OCI-M2 (cell line): ENCODE results near the gene GAL3ST3.
"Not testable (repeated sequence)": the region's sequence is repeated elsewhere in the genome, so short reads cannot be mapped to it uniquely, and the experiment has no call there.

ENCODE experiments used
- DNase-seq: peaks from one replicate; lab custom pipeline; 2025; ENCODE audit not compliant: unreplicated experiment; lab: John Stamatoyannopoulos, UW

Gene GAL3ST3

DNA sequence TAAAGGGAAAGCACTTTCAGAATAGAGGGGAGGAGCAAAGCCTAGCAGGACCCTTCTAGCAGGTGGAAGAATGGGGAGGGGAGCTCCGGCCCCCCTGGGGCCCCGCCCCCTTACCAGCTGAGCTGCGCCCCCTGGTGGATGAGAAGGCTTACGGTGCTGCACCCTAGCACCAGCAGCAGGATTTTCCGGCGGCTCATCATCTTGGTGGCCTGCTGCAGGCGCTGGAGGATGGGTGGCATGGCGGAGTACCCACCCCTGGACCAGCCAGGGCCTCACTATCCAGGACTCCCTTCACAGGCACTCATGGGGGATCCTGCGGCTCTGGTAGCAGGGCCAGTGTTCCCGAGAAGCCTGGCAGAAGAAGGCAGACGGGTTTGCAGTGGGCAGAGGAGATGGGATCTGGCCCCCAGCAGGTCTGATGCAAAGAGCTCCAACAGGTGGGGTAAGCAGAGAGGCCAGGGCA is 3.8 kb downstream of the GAL3ST3 start:
- DNase-seq: peak; percentile 41

DNA sequence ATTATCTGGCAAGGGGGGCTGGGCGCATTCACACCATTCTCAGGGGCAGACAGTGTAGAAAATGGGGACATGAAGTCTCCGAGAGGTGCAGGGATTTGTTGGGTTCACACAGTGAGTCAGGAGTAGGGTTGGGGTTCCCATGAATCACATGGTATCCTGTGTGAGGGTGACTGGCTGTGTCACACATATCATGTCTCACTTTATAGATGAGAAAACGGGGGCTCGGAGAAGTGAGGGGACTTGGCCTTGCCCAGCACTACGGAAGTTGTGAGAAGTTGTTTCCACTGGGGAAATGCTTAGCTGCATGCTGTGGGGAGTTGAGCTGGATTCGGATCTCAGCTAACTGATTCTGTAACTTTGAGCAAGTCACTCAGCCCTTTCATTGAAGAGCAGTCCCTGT is 4.2 kb downstream of the GAL3ST3 start:
- DNase-seq: no peak

DNA sequence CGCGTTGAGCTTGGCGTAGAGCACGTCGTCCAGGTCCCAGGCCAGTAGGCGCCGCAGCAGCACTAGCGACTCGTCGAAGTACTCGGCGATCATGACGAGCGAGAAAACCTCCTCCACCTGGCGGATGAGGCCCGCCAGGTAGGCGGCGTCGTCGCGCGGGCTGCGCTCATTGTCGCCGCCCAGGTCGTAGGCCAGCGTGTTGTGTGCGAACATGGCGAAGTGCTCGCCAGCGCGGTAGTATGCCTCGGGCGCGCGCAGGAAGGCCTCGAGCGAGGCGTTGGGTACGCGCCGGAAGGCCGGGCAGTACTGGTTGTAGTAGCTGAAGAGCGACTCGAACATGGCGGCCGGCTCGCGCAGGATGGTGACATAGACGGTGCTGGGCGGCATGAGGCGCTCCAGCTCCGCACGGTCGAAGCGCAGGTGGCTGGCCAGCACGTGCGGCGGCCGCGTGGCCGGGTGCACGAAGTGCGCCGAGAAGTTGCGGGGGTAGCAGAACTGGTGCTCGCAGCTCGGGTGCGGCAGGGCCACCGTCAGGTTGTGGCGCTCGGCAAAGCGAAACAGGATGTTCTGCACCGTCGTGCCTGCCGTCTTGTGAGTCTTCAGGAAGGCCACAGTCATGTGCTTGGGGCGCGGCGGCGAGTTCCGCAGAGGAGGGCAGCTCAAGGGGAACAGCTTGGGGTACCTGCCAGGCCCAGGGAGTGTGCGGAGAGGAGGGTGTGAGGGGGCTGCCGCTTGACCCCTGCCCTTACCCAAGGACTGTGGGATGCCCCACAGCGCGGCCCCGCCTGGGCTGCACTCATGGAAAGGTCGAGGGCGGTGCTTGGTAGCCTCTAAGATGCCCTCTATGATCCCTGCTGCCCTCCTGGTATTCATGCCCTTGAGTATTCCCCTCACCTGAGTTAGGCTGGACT is 5.7 kb downstream of the GAL3ST3 start:
- no peak for DNase-seq

DNA sequence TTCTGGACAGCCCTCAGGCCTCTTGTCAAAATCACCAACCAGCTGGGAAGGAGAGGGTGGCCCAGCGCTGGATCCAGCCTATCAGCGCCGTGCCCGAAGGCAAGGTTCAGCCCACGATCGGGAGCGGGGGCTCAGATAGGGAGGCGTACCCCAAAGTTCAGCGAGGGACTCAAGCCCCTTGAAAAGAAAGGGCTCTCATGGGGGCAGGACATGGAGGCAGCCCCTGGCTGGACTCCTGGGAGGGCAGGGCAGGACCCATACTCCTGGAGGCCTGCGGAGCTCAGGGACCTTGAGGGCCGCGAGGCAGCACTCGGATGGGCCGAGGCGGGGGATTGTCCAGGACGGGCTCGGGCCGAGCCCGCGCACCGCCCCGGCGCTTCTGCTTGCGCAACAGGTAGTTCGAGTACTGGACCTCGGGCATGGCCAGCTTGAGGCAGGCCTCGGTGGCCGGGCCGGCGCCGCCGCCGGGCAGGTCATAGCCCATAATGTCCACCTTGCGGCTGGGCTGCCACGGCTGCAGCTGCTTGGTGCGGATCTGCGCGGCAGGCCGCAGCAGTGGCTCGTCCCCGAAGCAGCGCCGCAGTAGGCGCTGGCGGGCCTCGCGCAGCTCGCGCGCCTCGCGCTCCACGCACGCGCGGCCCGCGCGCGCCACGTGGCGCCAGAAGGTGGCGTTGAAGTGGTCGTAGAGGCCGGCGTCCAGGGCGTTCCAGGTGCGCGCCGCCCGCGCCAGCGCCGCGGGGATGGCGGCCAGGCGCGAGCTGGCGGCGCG is 6.5 kb downstream of the GAL3ST3 start:
- DNase-seq: no peak

DNA sequence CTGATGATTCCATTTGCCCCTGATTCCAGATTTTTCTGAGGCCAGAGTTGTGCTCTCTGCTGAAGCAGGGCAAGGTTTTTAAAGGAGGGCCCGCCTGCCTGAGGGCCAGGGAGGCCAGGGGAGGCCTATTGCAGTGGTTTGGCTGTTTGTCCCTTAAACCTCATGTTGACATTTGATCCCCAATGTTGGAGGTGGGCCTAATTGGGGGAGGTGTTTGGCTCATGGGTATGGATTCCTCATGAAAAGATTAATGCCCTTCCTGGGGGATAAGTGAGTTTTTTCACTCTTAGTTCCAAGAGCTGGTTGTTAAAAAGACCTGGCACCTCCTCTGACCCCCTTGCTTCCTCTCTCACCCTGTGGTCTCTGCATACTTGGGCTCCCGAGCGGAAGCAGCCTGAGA is 9.2 kb downstream of the GAL3ST3 start:
- no peak for DNase-seq

DNA sequence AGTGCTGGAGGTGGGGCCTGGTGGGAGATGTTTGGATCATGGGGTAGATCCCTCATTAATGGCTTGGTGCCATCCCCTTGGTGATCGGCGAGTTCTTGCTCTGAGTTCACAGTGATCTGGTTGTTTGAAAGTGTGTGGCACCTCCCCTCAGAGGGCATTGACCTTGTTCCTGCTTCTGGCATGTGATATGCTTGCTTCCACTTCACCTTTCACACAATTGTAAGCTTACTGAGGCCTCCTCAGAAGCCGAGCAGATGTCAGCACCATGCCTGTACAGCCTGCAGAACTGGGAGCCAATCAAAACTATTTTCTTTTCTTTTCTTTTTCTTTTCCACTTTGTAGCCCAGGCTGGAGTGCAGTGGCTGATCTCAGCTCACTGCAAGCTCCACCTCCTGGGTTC is 11.6 kb downstream of the GAL3ST3 start:
- DNase-seq: no peak

DNA sequence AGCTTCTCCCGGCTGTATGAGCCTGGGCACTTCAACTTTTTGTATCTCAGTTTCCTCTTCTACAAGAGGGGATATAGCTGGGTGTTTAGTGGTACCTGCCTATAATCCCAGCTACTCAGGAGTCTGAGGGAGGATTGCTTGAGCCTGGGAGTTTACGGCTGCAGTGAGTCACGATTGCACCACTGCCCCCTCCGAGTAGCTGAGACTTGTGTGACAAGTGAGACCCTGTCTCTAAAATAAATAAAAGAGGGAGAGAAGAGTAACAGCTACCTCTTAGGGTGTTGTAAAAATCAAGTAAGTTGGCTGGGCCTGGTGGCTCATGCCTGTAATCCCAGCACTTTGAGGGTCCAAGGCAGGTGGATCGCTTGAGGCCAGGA is 12.6 kb downstream of the GAL3ST3 start:
- DNase-seq: no peak

DNA sequence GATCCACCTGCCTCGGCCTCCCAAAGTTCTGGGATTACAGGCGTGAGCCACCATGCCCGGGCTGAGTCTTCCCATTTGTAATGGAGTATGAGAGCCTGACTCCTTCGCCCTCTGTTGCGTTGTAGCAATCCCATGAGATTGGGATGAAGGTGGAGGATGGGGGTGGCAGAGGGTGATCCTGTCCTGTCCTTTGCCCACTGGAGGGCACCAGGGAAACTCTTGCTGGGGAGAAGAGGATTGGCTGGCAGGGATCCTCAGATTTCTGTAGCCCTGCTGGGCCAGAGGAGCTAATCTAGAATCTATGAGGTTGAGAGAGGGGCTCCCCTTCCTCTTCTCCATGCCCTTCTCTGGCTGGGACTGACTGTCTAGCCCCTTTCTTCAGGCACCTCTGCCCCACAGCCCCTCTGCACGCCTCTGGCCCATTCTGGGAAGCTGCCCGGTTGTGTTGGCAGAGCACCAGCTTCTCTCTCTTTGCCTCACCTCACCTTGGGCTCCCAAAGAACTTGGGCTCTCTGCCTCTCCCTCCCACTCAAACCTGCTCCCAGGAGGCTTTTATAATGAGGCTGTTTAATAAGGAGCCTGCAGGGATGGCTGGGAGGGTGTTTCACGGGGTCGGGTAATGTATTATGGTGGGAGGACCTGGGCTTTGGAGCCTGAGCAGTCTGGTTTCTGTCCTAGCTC is 13.2 kb downstream of the GAL3ST3 start:
- DNase-seq: no peak

DNA sequence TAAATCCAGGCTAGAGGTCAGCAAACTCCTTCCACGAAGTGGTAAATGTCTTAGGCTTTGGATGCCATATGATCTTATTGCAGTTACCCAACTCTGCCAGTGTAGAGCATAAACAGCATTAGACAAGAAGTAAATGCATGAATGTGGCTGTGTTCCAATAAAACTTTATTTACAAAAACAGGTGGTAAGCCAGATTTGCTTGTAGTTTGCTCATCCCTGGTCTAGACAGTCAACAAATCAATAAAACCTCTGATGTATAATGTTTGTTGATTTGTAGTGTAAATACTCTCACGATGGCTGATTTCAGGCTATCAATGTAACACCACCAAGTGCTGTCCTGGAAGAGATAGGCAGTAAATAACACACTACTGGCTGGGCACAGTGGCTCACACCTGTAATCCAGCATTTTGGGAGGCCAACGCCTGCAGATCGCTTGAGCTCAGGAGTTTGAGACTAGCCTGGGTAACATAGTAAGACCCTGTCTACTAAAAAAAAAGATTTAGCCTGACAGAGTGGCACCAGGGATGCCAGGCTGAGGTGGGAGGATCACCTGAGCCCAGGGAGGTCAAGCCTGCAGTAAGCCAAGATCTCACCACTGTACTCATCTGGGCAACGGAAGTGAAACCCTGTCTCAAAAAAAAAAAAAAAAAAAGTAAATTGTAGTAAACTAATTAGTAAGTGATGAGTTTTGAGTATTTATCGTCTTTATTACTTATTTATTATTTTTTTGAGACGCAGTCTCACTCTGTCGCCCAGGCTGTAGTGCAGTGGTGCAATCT is 15.8 kb downstream of the GAL3ST3 start:
- DNase-seq: no peak

DNA sequence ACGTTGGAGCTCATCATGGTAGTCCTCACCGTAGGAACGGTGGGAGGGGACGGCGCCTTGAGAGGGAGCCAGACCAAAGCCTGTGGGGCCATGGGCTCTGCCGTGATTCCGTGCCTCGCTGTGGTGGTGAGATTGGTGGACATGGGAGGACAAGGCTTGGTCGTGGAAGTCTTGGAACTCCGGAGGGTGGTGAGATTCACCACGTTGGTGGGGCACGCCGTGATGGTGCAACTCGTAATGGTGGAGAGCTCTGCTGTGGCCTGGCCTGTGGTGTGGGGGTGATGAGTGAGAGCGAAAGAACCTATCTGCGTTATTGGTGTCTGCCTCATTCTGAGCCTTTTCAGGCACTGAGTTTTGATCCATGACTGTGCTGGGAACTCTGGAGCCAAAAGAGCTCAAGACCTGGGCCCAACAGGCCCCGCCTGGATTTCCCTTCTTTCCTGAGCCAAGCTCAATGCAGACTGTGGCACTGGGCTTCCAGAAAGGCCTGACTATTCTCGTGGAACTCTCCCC is 22.9 kb downstream of the GAL3ST3 start, which contains the start of gene CATSPER1:
CATSPER1 (minus strand) TSS at position 463 of the 513 bp plus-strand sequence; CDS start at position 363, 100 bp downstream.
- no peak for DNase-seq

DNA sequence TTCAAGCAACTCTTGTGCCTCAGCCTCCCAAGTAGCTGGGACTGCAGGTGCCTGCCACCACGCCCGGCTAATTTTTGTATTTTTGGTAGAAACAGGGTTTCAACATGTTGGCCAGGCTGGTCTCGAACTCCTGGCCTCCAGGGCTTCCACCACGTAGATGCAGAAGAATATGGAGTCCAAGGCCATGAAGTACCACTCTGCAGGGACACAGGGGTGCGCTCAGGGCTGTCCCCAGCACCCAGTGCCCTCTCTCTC is 25.8 kb downstream of the GAL3ST3 start:
- DNase-seq: not testable (repeated sequence)

DNA sequence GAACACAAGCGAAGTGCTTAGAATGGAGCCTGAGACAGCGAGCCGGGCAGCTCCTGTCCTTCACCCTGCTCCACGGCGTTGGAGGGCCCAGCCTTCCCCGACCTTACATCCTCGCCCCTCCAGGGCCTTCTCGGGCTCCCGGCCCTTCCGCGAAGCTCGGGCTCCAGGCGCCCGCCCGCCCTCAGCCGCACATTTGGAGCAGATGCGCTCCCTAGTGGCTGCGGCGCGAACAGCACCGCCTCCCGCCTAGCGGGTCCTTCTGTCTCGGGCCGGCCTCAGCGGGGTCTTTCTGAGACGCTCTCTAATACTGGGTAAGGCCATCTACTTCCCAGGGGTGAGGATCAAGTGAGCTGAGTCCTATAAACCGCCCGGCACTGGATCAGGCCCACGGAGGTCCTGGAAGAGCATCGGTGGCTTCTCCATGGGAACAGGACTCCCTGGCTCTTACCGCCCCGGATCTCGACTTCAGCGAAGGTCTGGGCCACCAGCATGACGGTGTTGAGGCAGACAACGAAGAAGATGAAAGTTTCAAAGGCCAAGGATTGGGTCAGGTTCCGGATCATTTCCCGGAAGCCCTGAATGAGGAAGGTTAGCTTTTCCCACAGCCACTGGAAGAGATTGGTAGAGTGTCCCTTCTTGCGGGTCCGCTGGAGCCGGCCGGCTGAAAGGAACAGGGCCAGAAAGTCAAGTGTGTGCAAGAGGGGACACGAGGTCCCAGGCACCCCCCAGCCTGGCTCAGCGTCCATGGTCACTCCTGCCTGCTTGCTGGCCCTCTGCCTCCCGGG is 26.4 kb downstream of the GAL3ST3 start:
- no peak for DNase-seq

DNA sequence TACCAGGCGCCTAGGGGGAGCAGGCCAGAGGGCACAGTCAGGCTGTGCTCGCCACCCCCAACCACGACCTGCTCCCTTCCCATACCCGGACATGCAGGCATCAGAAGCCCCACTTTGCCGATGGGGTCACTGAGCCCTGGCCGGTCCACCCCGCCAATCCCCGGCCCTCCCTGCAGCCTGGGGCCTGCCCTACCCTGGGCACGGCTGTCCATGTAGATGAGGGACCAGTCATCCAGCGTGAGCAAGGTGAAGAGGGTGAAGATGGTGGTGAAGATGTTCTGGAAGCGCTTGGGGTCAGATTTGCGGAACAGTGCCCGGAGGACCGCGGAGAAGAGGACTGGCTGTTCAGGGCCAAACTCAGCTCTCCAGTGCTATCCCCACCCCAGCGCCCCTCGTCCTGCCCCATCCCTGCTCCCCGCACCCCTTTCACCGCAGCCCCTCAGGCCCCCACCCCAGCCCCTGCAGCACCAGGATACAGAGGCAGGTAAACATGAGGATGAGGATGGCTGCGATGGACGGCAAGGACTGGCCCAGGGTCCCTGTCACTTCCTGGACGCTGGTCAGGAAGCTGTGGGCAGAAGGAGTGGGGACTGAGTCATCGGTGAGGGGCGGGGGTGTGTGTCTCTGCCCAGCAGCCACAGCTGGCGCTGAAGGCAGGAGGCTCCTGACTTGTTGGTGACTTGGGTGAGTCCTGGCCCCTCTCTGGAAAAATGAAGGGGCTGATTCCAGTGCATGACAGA is 28.2 kb downstream of the GAL3ST3 start:
- no peak for DNase-seq

DNA sequence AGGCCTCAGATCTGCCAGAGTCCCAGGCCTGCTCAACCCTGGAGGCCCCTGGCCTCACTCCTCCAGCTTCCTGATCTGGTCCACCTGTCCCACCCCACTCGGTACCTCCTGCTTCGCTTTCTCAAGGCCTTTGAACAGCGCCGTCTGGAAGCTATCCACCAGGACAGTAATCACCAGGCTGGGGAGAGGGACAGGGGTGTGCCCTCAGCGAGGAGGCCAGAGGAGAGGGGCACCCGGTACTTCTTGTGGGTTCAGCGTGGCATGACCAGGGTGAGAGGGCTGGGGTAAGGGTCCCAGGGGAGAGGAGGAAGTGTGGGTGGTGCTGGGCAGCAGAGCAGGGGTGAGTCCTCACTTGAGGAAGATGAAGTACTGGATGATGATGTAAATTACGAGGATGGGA is 28.7 kb downstream of the GAL3ST3 start:
- no peak for DNase-seq

DNA sequence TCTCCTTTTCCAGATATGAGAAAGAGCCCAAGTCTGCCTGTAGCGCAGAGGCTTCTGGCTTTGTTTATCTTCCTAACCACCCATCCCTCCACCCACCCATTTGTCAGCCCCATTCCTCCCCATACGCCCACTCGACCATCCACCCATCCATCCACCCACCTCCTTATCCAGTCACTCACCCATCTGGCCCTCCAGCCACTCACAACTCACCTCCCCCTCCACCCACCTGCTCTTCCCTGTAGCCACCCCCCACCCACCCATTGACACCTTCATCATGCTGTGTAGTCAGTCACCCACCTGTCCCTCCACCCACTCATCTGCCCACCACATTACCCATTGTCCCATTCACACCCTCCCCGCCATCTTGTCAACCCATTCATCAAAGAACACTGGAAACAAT is 31.6 kb downstream of the GAL3ST3 start:
- no peak for DNase-seq

DNA sequence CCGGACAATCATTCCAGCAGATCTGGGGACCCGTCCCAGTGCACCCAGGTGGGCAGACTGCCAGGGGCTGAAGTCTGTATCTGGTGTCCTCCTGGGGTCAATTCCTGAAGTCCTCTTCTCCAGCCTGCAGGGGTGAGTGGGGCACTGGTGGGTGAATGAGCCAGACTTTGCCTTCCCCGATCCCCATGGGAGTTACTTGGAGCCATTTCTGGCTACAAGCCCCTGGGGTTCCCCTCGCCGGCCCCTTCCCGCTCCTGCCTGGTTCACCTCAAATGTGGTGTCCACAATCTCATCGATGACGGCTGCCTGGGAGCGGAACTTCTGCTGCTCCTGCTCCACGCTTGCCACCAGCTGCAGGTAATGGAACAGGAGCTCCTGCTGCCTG is 32.2 kb downstream of the GAL3ST3 start:
- DNase-seq: no peak

DNA sequence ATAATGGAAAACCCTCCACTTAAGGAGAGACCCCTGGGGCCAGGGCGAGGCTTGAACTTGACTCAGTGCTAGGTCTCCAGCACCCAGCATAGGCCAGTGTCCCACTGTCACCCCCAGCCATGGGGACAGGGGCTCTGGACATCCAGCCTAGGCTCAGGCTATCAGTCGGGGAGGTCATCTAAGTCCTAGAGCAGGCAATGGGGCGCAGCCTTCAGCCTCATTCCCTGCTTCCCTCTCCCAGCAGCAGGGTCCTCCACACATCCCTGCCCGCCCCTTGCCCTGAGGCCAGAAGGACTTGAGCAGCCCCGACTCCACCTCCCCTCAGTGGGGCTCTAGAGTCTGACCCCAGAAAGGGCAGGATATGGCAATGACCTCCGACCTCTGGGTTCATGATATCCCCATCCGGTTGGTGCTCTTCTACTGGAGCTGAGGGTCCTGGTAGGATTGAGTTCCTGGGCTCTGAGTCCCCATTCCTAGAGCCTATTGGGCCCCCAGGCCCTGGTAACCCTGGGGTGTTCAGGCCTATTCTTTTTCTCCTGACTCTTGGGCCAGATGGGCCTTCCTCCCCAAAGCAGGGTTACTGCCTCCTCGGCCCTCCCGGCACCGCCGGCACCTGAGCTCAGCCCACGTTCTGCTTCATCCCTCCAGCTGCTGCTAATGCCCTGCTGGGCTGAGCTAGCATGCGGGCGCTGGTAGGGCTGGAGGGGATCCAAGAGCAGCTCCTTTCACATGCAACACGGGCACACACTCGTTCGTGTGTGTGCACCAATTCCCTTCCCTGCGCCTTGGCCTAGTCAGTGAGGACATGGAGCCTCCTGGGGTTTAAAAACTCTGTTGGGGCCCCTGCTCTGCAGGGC is 32.8 kb downstream of the GAL3ST3 start:
- no peak for DNase-seq

DNA sequence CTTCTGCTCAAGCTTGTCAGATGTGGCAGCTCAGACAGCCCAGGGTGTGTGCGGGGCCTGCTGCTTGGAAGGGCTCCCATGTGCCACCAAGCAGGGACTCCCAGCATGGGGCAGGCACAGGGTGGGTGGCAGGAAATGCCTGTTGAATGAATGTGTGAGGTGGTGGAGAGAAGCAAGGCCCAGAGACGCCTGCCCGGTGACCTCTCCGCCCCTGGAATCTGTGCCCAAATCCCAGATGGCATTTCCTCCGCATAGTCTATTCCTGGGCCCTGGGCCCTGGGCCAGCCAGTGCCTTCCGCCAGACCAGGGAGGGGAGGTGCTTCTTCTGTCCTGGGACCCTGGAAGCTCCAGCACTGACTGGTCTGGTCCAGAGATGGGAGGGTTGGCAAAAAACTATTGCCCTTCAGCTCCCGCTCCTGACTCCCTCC is 33.5 kb downstream of the GAL3ST3 start:
- DNase-seq: no peak
